HL-60 (cell line): ENCODE data around the gene MED28.

Experiments used
- POLR2AphosphoS5 ChIP-seq: IDR thresholded peaks from 2 replicates; pipeline ENCODE4 v1.6.1; 2012; ENCODE audit warnings: low read depth
- SPI1 ChIP-seq: IDR thresholded peaks from 2 replicates; pipeline ENCODE4 v1.6.1; 2012; ENCODE audit warnings: low read depth, mild to moderate bottlenecking, borderline replicate concordance
- TF ChIP-seq, protein P1 (sequence below): IDR thresholded peaks from one replicate; pipeline ENCODE4 v1.5.1; 2011; ENCODE audit warnings: low read length, control low read depth, inconsistent platforms; ENCODE audit not compliant: insufficient read depth
- TF ChIP-seq, protein P2 (sequence below): IDR thresholded peaks from 2 replicates; pipeline ENCODE4 v1.6.1; 2012; ENCODE audit warnings: low read depth; ENCODE audit not compliant: insufficient replicate concordance

DNA sequence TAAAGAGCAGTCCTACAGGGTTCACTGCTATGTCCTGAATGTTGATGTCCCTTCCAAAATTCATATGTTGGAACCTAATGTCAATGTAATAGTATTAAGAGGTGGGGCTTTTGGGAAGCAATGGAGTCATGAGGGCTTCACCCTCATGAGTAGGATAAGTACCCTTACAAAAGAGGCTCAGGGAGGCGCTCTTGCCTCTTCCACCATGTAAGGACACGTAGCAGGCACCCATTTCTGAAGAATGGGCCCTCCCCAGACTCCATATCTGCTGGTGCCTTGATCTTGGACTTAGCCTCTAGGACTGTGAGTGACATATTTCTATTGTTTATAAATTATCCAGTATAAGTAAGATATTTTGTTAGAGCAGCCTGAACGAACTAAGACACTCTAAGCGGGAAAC, 15.8 kb downstream of the MED28 start:
- TF ChIP-seq POLR2AphosphoS5, result no peak
- TF ChIP-seq, protein P1, sequence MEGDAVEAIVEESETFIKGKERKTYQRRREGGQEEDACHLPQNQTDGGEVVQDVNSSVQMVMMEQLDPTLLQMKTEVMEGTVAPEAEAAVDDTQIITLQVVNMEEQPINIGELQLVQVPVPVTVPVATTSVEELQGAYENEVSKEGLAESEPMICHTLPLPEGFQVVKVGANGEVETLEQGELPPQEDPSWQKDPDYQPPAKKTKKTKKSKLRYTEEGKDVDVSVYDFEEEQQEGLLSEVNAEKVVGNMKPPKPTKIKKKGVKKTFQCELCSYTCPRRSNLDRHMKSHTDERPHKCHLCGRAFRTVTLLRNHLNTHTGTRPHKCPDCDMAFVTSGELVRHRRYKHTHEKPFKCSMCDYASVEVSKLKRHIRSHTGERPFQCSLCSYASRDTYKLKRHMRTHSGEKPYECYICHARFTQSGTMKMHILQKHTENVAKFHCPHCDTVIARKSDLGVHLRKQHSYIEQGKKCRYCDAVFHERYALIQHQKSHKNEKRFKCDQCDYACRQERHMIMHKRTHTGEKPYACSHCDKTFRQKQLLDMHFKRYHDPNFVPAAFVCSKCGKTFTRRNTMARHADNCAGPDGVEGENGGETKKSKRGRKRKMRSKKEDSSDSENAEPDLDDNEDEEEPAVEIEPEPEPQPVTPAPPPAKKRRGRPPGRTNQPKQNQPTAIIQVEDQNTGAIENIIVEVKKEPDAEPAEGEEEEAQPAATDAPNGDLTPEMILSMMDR, result no peak
- TF ChIP-seq, protein P2, sequence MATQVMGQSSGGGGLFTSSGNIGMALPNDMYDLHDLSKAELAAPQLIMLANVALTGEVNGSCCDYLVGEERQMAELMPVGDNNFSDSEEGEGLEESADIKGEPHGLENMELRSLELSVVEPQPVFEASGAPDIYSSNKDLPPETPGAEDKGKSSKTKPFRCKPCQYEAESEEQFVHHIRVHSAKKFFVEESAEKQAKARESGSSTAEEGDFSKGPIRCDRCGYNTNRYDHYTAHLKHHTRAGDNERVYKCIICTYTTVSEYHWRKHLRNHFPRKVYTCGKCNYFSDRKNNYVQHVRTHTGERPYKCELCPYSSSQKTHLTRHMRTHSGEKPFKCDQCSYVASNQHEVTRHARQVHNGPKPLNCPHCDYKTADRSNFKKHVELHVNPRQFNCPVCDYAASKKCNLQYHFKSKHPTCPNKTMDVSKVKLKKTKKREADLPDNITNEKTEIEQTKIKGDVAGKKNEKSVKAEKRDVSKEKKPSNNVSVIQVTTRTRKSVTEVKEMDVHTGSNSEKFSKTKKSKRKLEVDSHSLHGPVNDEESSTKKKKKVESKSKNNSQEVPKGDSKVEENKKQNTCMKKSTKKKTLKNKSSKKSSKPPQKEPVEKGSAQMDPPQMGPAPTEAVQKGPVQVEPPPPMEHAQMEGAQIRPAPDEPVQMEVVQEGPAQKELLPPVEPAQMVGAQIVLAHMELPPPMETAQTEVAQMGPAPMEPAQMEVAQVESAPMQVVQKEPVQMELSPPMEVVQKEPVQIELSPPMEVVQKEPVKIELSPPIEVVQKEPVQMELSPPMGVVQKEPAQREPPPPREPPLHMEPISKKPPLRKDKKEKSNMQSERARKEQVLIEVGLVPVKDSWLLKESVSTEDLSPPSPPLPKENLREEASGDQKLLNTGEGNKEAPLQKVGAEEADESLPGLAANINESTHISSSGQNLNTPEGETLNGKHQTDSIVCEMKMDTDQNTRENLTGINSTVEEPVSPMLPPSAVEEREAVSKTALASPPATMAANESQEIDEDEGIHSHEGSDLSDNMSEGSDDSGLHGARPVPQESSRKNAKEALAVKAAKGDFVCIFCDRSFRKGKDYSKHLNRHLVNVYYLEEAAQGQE, result no peak
- no peak for TF ChIP-seq SPI1
